H1 (cell line): ENCODE measurements around the gene PIGT. TPM values are rescaled to one million over a fixed set of nuclear protein-coding genes. Genes with fewer than 3 reads are reported as not detected.
A peak's percentile ranks its signal among the peaks of the same experiment; 100 is the strongest.

Experiments
- CTCF ChIA-PET: fragments of 300-600 bp; sonication (Branson Sonifier 250); formaldehyde crosslinking; loops from one replicate; lab custom pipeline; 2021; ENCODE audit not compliant: partially characterized antibody; lab: Charles Lee
- POLR2A ChIA-PET: fragments of 300-600 bp; sonication (Branson Sonifier 250); formaldehyde crosslinking; loops from one replicate; lab custom pipeline; 2021; ENCODE audit warnings: inconsistent platforms; ENCODE audit not compliant: partially characterized antibody; lab: Charles Lee
- DNase-seq, 2 experiments: peaks; one replicate each; pipeline versions ENCODE4 v3.0.0 to v3.0.0-alpha.2; 2010 to 2022; ENCODE audit warnings: low spot score in 2 of 2, low read depth in 1 of 2, mixed read lengths in 1 of 2
- FAIRE-seq: peaks from 2 replicates; lab custom pipeline; 2011; peaks lifted over from hg19 to GRCh38; lab: Jason Lieb, UNC
- H2AFZ ChIP-seq: 2 replicates; pipeline ENCODE4 v1.8.1; 2012; ENCODE audit warnings: low read length, inconsistent platforms
- H2AK5ac ChIP-seq: 2 replicates; pipeline ENCODE4 v1.6.1; 2013; ENCODE audit warnings: low read depth, low read length
- H2BK120ac ChIP-seq: replicated peaks from 2 replicates; pipeline ENCODE3; 2013; ENCODE audit warnings: low read depth, low read length, inconsistent platforms
- H2BK12ac ChIP-seq: 2 replicates; pipeline ENCODE4 v1.6.1; 2013; ENCODE audit warnings: low read depth, low read length
- H2BK15ac ChIP-seq: 2 replicates; pipeline ENCODE4 v1.6.1; 2013; ENCODE audit warnings: low read length
- H2BK20ac ChIP-seq: 2 replicates; pipeline ENCODE4 v1.6.1; 2013; ENCODE audit warnings: low read length
- H2BK5ac ChIP-seq: 2 replicates; pipeline ENCODE4 v1.6.1; 2013; ENCODE audit warnings: low read depth, low read length
- H3K14ac ChIP-seq: 2 replicates; pipeline ENCODE4 v1.6.1; 2013; ENCODE audit warnings: inconsistent platforms; ENCODE audit not compliant: insufficient read length
- H3K18ac ChIP-seq: 2 replicates; pipeline ENCODE4 v1.6.1; 2013; ENCODE audit warnings: low read length; ENCODE audit errors: extremely low read depth
- H3K23ac ChIP-seq: 2 replicates; pipeline ENCODE4 v1.6.1; 2013; ENCODE audit warnings: inconsistent platforms; ENCODE audit not compliant: insufficient read length
- H3K23me2 ChIP-seq: 2 replicates; pipeline ENCODE4 v1.6.1; 2013; ENCODE audit warnings: low read depth, low read length
- H3K27ac ChIP-seq: 2 replicates; pipeline ENCODE4 v1.6.1; 2011; ENCODE audit warnings: low read depth, low read length, inconsistent platforms
- H3K27me3 ChIP-seq, 4 experiments: replicated peaks in 1 of 4; 1 replicate in 1 of 4; 2 replicates in 3 of 4; pipeline versions ENCODE4 v1.6.1 to v1.8.1; 2011 to 2013; ENCODE audit warnings: low read length in 3 of 4, mild to moderate bottlenecking in 3 of 4, inconsistent platforms in 2 of 4, mixed read lengths in 2 of 4, moderate library complexity in 1 of 4; ENCODE audit not compliant: control insufficient read depth in 3 of 4, insufficient read depth in 3 of 4; ENCODE audit errors: extremely low read depth in 1 of 4
- H3K36me3 ChIP-seq, 4 experiments: 2 replicates each; pipeline versions ENCODE4 v1.6.1 to v1.8.1; 2011 to 2013; ENCODE audit warnings: mild to moderate bottlenecking in 4 of 4, low read length in 3 of 4, moderate library complexity in 2 of 4, control low read depth in 1 of 4, inconsistent platforms in 1 of 4; ENCODE audit not compliant: insufficient read depth in 4 of 4, control insufficient read depth in 2 of 4
- H3K4ac ChIP-seq: replicated peaks from 2 replicates; pipeline ENCODE3; 2013; ENCODE audit warnings: low read length, low read depth, mixed read lengths, inconsistent platforms; ENCODE audit not compliant: insufficient read length
- H3K4me1 ChIP-seq, 4 experiments: replicated peaks in 1 of 4; 1 replicate in 1 of 4; 2 replicates in 3 of 4; pipeline versions ENCODE4 v1.6.1 to v1.8.1; 2011 to 2013; ENCODE audit warnings: low read length in 3 of 4, inconsistent platforms in 2 of 4, mixed read lengths in 1 of 4; ENCODE audit not compliant: insufficient read depth in 4 of 4, control insufficient read depth in 3 of 4
- H3K4me2 ChIP-seq, 2 experiments: 2 replicates each; pipeline versions ENCODE4 v1.6.1 to v1.8.1; 2011 to 2013; ENCODE audit warnings: low read depth in 2 of 2, low read length in 2 of 2, control low read depth in 1 of 2, inconsistent platforms in 1 of 2, mild to moderate bottlenecking in 1 of 2; ENCODE audit not compliant: insufficient read depth in 1 of 2
- H3K4me3 ChIP-seq, 4 experiments: fragments of 200-600, 300-600 bp in 1 of 4; sonication (generic), shearing (Covaris generic), sonication (Bioruptor Twin) in 1 of 4; 2 replicates each; pipeline versions ENCODE4 v1.5.1 to v1.8.1; 2011 to 2016; ENCODE audit warnings: low read length in 4 of 4, low read depth in 3 of 4, control low read depth in 2 of 4, inconsistent platforms in 2 of 4, mild to moderate bottlenecking in 2 of 4, mixed read lengths in 1 of 4, moderate library complexity in 1 of 4; ENCODE audit not compliant: insufficient read depth in 2 of 4; ENCODE audit errors: extremely low read depth in 1 of 4
- H3K56ac ChIP-seq: replicated peaks from 2 replicates; pipeline ENCODE3; 2013; ENCODE audit warnings: low read depth, mild to moderate bottlenecking, mixed read lengths, low read length, inconsistent platforms; ENCODE audit not compliant: insufficient read length
- H3K79me1 ChIP-seq: 2 replicates; pipeline ENCODE4 v1.6.1; 2013; ENCODE audit warnings: low read depth, low read length, control low read depth
- H3K79me2 ChIP-seq, 2 experiments: 2 replicates each; pipeline versions ENCODE4 v1.6.1 to v1.8.1; 2012 to 2013; ENCODE audit warnings: low read length in 2 of 2, mild to moderate bottlenecking in 2 of 2, inconsistent platforms in 1 of 2; ENCODE audit not compliant: insufficient read depth in 2 of 2, control insufficient read depth in 1 of 2
- H3K9ac ChIP-seq, 4 experiments: replicated peaks in 1 of 4; 1 replicate in 1 of 4; 2 replicates in 3 of 4; pipeline versions ENCODE4 v1.6.1 to v1.8.1; 2011 to 2013; ENCODE audit warnings: low read depth in 3 of 4, low read length in 3 of 4, control low read depth in 2 of 4, mild to moderate bottlenecking in 2 of 4, moderate library complexity in 2 of 4, inconsistent platforms in 1 of 4; ENCODE audit errors: extremely low read depth in 1 of 4
- H3K9me3 ChIP-seq, 2 experiments: 2 replicates each; pipeline versions ENCODE4 v1.6.1 to v1.8.1; 2012 to 2013; ENCODE audit warnings: mild to moderate bottlenecking in 2 of 2, moderate library complexity in 2 of 2, control low read depth in 1 of 2, inconsistent platforms in 1 of 2, low read depth in 1 of 2, low read length in 1 of 2, mixed read lengths in 1 of 2; ENCODE audit not compliant: insufficient read depth in 2 of 2
- H4K20me1 ChIP-seq, 2 experiments: replicated peaks in 1 of 2; 2 replicates each; pipeline versions ENCODE3 to v1.8.1; 2011 to 2013; ENCODE audit warnings: inconsistent platforms in 2 of 2, low read length in 2 of 2, mild to moderate bottlenecking in 1 of 2; ENCODE audit not compliant: insufficient read depth in 2 of 2, control insufficient read depth in 1 of 2
- H4K5ac ChIP-seq: 2 replicates; pipeline ENCODE4 v1.6.1; 2013; ENCODE audit warnings: low read length, low read depth, mixed read lengths, inconsistent platforms; ENCODE audit not compliant: insufficient read length
- H4K8ac ChIP-seq: 2 replicates; pipeline ENCODE4 v1.8.0; 2013; ENCODE audit warnings: mild to moderate bottlenecking, moderate library complexity, low read length, inconsistent platforms; ENCODE audit not compliant: insufficient read depth; ENCODE audit errors: extremely low read depth
- H4K91ac ChIP-seq: replicated peaks from 2 replicates; pipeline ENCODE3; 2013; ENCODE audit warnings: low read length, mixed read lengths, inconsistent platforms; ENCODE audit not compliant: insufficient read length
- CREB1 ChIP-seq: IDR thresholded peaks from 2 replicates; pipeline ENCODE4 v1.6.1; 2012; ENCODE audit warnings: inconsistent platforms
- NANOG ChIP-seq: IDR thresholded peaks from 2 replicates; pipeline ENCODE4 v1.6.1; 2011; ENCODE audit warnings: low read length, low read depth, mild to moderate bottlenecking, inconsistent platforms; ENCODE audit not compliant: insufficient read depth, poor library complexity, severe bottlenecking
- SP1 ChIP-seq: IDR thresholded peaks from 2 replicates; pipeline ENCODE4 v1.6.1; 2011; ENCODE audit warnings: low read depth, low read length
- SRF ChIP-seq: IDR thresholded peaks from 2 replicates; pipeline ENCODE4 v1.6.1; 2011; ENCODE audit warnings: mild to moderate bottlenecking, low read depth, low read length, moderate library complexity
- WGBS, 2 experiments: shearing (Covaris generic) in 1 of 2; methylation state at CpG; one replicate each; pipeline versions ENCODE4 v1.1.6 to v1.1.7; 2013 to 2015; ENCODE audit warnings: low lambda C conversion rate in 2 of 2, mixed read lengths in 2 of 2, inconsistent platforms in 1 of 2, low coverage in 1 of 2, missing lambda C conversion rate in 1 of 2; ENCODE audit not compliant: insufficient replicate concordance in 2 of 2, insufficient coverage in 1 of 2, insufficient read length in 1 of 2; ENCODE audit errors: extremely low coverage in 1 of 2, missing lambda C conversion rate in 1 of 2; 5-methylcytosine and 5-hydroxymethylcytosine counted together
- polyA plus RNA-seq, 7 experiments: library from polyadenylated mRNA; depleted of rRNA in 3 of 7; stranded (reverse) in 5 of 7; unstranded in 2 of 7; fragments of >200 nt in 5 of 7; fragments of 200-250 nt in 2 of 7; gene quantifications; 1 replicate in 5 of 7; 2 replicates in 1 of 7; 4 replicates in 1 of 7; pipeline versions ENCODE4 v1.2.1 to v1.2.3, GENCODE V29; 2011 to 2013; ENCODE audit warnings: missing spikeins in 2 of 7, mixed read lengths in 2 of 7
- total RNA-seq: library from RNA; stranded (reverse); fragmentation: NEBNext Ultra II Directional; extraction: Animal tissue kit (Norgen Biotek cat#: 25700); gene quantifications from 2 replicates; pipeline ENCODE4 v1.2.1, GENCODE V29; 2021

PIGT gene
- total and polyA plus RNA-seq, 2 of the 8 experiments (the other 6 are each of a cell fraction or from before 2014, with no cell fraction given): 66.0 to 89.7 TPM

GRCh38 chr20:45449528-45449927 lies 33.6 kb downstream of the PIGT start:
- no peak for DNase-seq
- no peak overlapping the region for H4K91ac ChIP-seq
- H2BK120ac ChIP-seq: no peak overlapping the region
- FAIRE-seq: no peak
- H3K79me2 ChIP-seq: no peaks in the 10 kb centered on the region
- no peaks in the 10 kb centered on the region for H3K9me3 ChIP-seq
- H3K9ac ChIP-seq: no peak overlapping the region
- H4K8ac ChIP-seq: no peak overlapping the region
- no peak overlapping the region for H2AK5ac ChIP-seq
- no peaks in the 10 kb centered on the region for H3K79me1 ChIP-seq
- no peaks in the 10 kb centered on the region; a peak in 1 of 7 replicates for H3K4me1 ChIP-seq
- no peak overlapping the region for H2BK5ac ChIP-seq
- CTCF ChIA-PET: interaction anchor here (0.6 to 16.4 kb wide), 46 partner anchors 13 to 638 kb away, joined by 3 to 317 read pairs (median 4); partner anchors contain the start of genes MATN4, RBPJL, SYS1 and WFDC2
- H2AFZ ChIP-seq: no peak overlapping the region
- H2BK12ac ChIP-seq: no peak overlapping the region
- no peaks in the 10 kb centered on the region for H3K23me2 ChIP-seq
- no peak overlapping the region for H3K4ac ChIP-seq
- H3K18ac ChIP-seq: no peak overlapping the region
- H3K36me3 ChIP-seq: no peaks in the 10 kb centered on the region
- H3K23ac ChIP-seq: no peak overlapping the region
- WGBS, 2 experiments: 82% methylated on average over 3 of the region's 3 CpGs; no CpG with 5 or more reads in 1 of the 2 experiments
- POLR2A ChIA-PET: interaction anchor here (0.9 to 1.7 kb wide), 4 partner anchors 10 to 126 kb away, joined by 3 to 5 read pairs (median 4); partner anchors contain the start of gene WFDC2
- TF ChIP-seq SRF (peak; percentile 65; the same call in 1 of the 2 replicates), NANOG (no peak), SP1 (no peak), CREB1 (peak; percentile 87)
- H4K5ac ChIP-seq: no peak overlapping the region
- no peaks in the 10 kb centered on the region for H3K27me3 ChIP-seq
- no peak overlapping the region for H3K4me3 ChIP-seq
- H3K27ac ChIP-seq: no peak overlapping the region
- no peaks in the 10 kb centered on the region for H4K20me1 ChIP-seq
- no peak overlapping the region for H3K14ac ChIP-seq
- H3K56ac ChIP-seq: no peak overlapping the region
- no peak overlapping the region for H3K4me2 ChIP-seq
- H2BK15ac ChIP-seq: no peak overlapping the region
- no peak overlapping the region for H2BK20ac ChIP-seq
